Sigmoid colon (tissue), 3 donors: ENCODE data around the gene HECTD3.

Experiments used
- CTCF ChIP-seq, 4 experiments: fragments of 450-650 bp in 3 of 4; fragments of 200-600 bp in 1 of 4; IDR thresholded peaks; one replicate each; pipeline ENCODE4 v1.5.1; 2016 to 2019; ENCODE audit warnings: antibody characterized with exemption in 4 of 4, mild to moderate bottlenecking in 3 of 4, moderate library complexity in 2 of 4
- POLR2A ChIP-seq, 2 donors: fragments of 450-650 bp; IDR thresholded peaks; one replicate each; pipeline ENCODE4 v1.6.1; 2016; ENCODE audit warnings: antibody characterized with exemption in 2 of 2, mild to moderate bottlenecking in 2 of 2, moderate library complexity in 2 of 2

- TF ChIP-seq CTCF (IDR thresholded peaks at IDR 0.05) (no peak), POLR2A (IDR thresholded peaks at IDR 0.05) (no peak)
These were observed 5.6 kb upstream of the HECTD3 start for GRCh38 chr1:45016767-45017166.
